HG03520 (cell line): ENCODE data around the gene DNPH1.

Experiments
- ATAC-seq: cut with Tn5 transposase; IDR thresholded peaks from one replicate; pipeline ENCODE4 v1.9.1; 2021; ENCODE audit warnings: mild to moderate bottlenecking, moderate library complexity; ENCODE audit not compliant: unreplicated experiment

DNPH1 gene

GRCh38 chr6:43219119-43219518, 10.2 kb downstream of the DNPH1 start:
- ATAC-seq, result no peak

GRCh38 chr6:43217351-43217750, 11.9 kb downstream of the DNPH1 start:
- no peak for ATAC-seq

- ATAC-seq, result no peak
Observed at GRCh38 chr6:43216200-43216599, 13.1 kb downstream of the DNPH1 start.

GRCh38 chr6:43215066-43215465, 14.2 kb downstream of the DNPH1 start:
- ATAC-seq, result no peak

- no peak for ATAC-seq
Observed at GRCh38 chr6:43213431-43213830, 15.8 kb downstream of the DNPH1 start.

GRCh38 chr6:43211955-43212354, 17.3 kb downstream of the DNPH1 start:
- ATAC-seq, result no peak

GRCh38 chr6:43207286-43207685, 22.0 kb downstream of the DNPH1 start:
- no peak for ATAC-seq

- no peak for ATAC-seq
Observed at GRCh38 chr6:43205849-43206248, 23.4 kb downstream of the DNPH1 start.

- ATAC-seq, result no peak
Observed at GRCh38 chr6:43204271-43205105, 24.8 kb downstream of the DNPH1 start.

GRCh38 chr6:43203718-43204095, 25.6 kb downstream of the DNPH1 start:
- ATAC-seq, result no peak

- no peak for ATAC-seq
Observed at GRCh38 chr6:43203029-43203717, 26.1 kb downstream of the DNPH1 start.

GRCh38 chr6:43202451-43202850, 26.8 kb downstream of the DNPH1 start:
- no peak for ATAC-seq

GRCh38 chr6:43200541-43200940, 28.7 kb downstream of the DNPH1 start:
- ATAC-seq, result no peak

- no peak for ATAC-seq
Observed at GRCh38 chr6:43199912-43200311, 29.4 kb downstream of the DNPH1 start.

GRCh38 chr6:43196337-43196736, 32.9 kb downstream of the DNPH1 start:
- ATAC-seq, result no peak

- no peak for ATAC-seq
Observed at GRCh38 chr6:43193929-43194328, 35.4 kb downstream of the DNPH1 start.

- ATAC-seq, result no peak
Observed at GRCh38 chr6:43192911-43193310, 36.4 kb downstream of the DNPH1 start.

GRCh38 chr6:43189776-43190304, 39.4 kb downstream of the DNPH1 start:
- ATAC-seq, result no peak

GRCh38 chr6:43188426-43188825, 40.9 kb downstream of the DNPH1 start:
- no peak for ATAC-seq

GRCh38 chr6:43187821-43188220, 41.5 kb downstream of the DNPH1 start:
- ATAC-seq, result no peak

- ATAC-seq, result no peak
Observed at GRCh38 chr6:43186706-43187105, 42.6 kb downstream of the DNPH1 start.

GRCh38 chr6:43186019-43186418, 43.3 kb downstream of the DNPH1 start:
- no peak for ATAC-seq
